Measurements from ENCODE around the gene PALLD. TPM values are rescaled to one million over a fixed set of nuclear protein-coding genes. Genes with fewer than 3 reads are reported as not detected.

PALLD gene
- total RNA-seq, 1 experiment from 2014 or later: 18.3 TPM

GRCh38 chr4:168793542-168793941 lies 296.7 kb downstream of the PALLD start:
- H3K27ac ChIP-seq (ENCODE audit: insufficient read length, low read depth, low read length): no peak overlapping the region
- H2AFZ ChIP-seq (ENCODE audit: low read length): no peak overlapping the region
- H3K79me1 ChIP-seq (ENCODE audit: insufficient read depth, low read depth, low read length, poor library complexity, severe bottlenecking): no peaks in the 10 kb centered on the region
- H3K36me3 Mint-ChIP-seq (ENCODE audit: insufficient read depth in 1 of 3, low read depth in 3 of 3): no peaks in the 10 kb centered on the region; a peak in 1 of 7 replicates
- H3K27me3 ChIP-seq (ENCODE audit: insufficient read depth, low read length): no peaks in the 10 kb centered on the region; the same call in 1 of the 2 replicates
- peaks cover 3% of the 10 kb centered on the region; the same call in 1 of the 2 replicates for H3K4me1 ChIP-seq (ENCODE audit: insufficient read depth, low read length)
- no peak overlapping the region for H2BK5ac ChIP-seq (ENCODE audit: insufficient read length, low read length)
- no peak overlapping the region for H2BK20ac ChIP-seq (ENCODE audit: low read depth, low read length, poor library complexity, severe bottlenecking)
- H3K4me2 ChIP-seq (ENCODE audit: insufficient read depth, insufficient read length, low read length): no peak overlapping the region
- H3K14ac ChIP-seq (ENCODE audit: insufficient read depth, low read length): no peak overlapping the region
- no peaks in the 10 kb centered on the region for H4K20me1 ChIP-seq (ENCODE audit: control insufficient read depth, insufficient read depth, insufficient read length)
- no peaks in the 10 kb centered on the region for H3K79me2 ChIP-seq (ENCODE audit: insufficient read depth, low read length)
- no peak overlapping the region for H4K8ac ChIP-seq (replicated peaks; ENCODE audit: insufficient read length, low read depth, low read length)
- no peaks in the 10 kb centered on the region for H3K9me3 ChIP-seq (ENCODE audit: control insufficient read depth, low read depth, low read length)
- H3K9me3 Mint-ChIP-seq: no peaks in the 10 kb centered on the region
- no CpG with 5 or more reads among the region's 5 CpGs for WGBS (ENCODE audit: extremely low coverage, insufficient read length, low lambda C conversion rate)
- H3K9ac ChIP-seq (ENCODE audit: extremely low read depth, insufficient read length, low read length): no peak overlapping the region
- no peak overlapping the region for H3K4ac ChIP-seq (ENCODE audit: low read depth, low read length)
- no peak overlapping the region for H4K91ac ChIP-seq (ENCODE audit: insufficient read length, low read depth, low read length)
- H3K23ac ChIP-seq (ENCODE audit: insufficient read length, low read depth, low read length): no peak overlapping the region
- H3K56ac ChIP-seq (ENCODE audit: insufficient read length, low read depth, low read length): no peak overlapping the region
- no peak for TF ChIP-seq CTCF (conservative IDR thresholded peaks at IDR 0.05)
- no peak overlapping the region for H3K4me3 Mint-ChIP-seq
- no peak overlapping the region for H3K27ac Mint-ChIP-seq
- no peak overlapping the region for H2BK15ac ChIP-seq (ENCODE audit: low read depth, low read length)
- H2BK120ac ChIP-seq (ENCODE audit: low read depth, low read length, poor library complexity, severe bottlenecking): no peak overlapping the region
- H3K27me3 Mint-ChIP-seq (ENCODE audit: low read depth): no peaks in the 10 kb centered on the region
- no peak overlapping the region for H3K18ac ChIP-seq (ENCODE audit: insufficient read length, low read depth, low read length)
- DNase-seq: no peak
- H3K23me2 ChIP-seq (ENCODE audit: insufficient read length, low read depth, low read length, poor library complexity, severe bottlenecking): no peaks in the 10 kb centered on the region
- no peak overlapping the region for H4K5ac ChIP-seq (ENCODE audit: insufficient read length, low read depth, low read length)
- no peak overlapping the region for H2AK5ac ChIP-seq (ENCODE audit: insufficient read length, low read length)
- H2BK12ac ChIP-seq (ENCODE audit: insufficient read length, low read depth, low read length): no peak overlapping the region
- peaks cover 13 to 15% of the 10 kb centered on the region in 2 experiments for H3K4me1 Mint-ChIP-seq
- H3T11ph ChIP-seq (ENCODE audit: low read length): no peak overlapping the region

All from H9 (cell line).